Testis (tissue), 3 donors: ENCODE measurements around the gene CCL3. TPM values are rescaled to one million over a fixed set of nuclear protein-coding genes. Genes with fewer than 3 reads are reported as not detected.

Experiments used
- DNase-seq: peaks from one replicate; pipeline ENCODE4 v3.0.0-alpha.2; 2019
- H3K27ac ChIP-seq, 2 donors: fragments of 200-600 bp; sonication (generic); one replicate each; pipeline ENCODE4 v1.5.1; 2019
- H3K27me3 ChIP-seq: fragments of 200-600 bp; sonication (generic); one replicate; pipeline ENCODE4 v1.5.1; 2019
- H3K36me3 ChIP-seq: fragments of 200-600 bp; sonication (generic); one replicate; pipeline ENCODE4 v1.5.1; 2017; ENCODE audit warnings: low read depth; ENCODE audit errors: missing control alignments
- H3K4me1 ChIP-seq: fragments of 200-600 bp; sonication (generic); one replicate; pipeline ENCODE4 v1.5.1; 2019
- H3K4me3 ChIP-seq, 2 donors: fragments of 200-600 bp; sonication (generic); one replicate each; pipeline ENCODE4 v1.5.1; 2017 to 2019
- H3K9me3 ChIP-seq: fragments of 200-600 bp; sonication (generic); one replicate; pipeline ENCODE4 v1.5.1; 2017
- CTCF ChIP-seq, 3 experiments: fragments of 450-650 bp in 2 of 3; fragments of 200-600 bp in 1 of 3; sonication (generic) in 1 of 3; IDR thresholded peaks; one replicate each; pipeline ENCODE4 v1.5.1; 2016 to 2019; ENCODE audit warnings: antibody characterized with exemption in 3 of 3, mild to moderate bottlenecking in 2 of 3, moderate library complexity in 1 of 3
- POLR2A ChIP-seq: fragments of 450-650 bp; IDR thresholded peaks from one replicate; pipeline ENCODE4 v1.6.1; 2017; ENCODE audit warnings: antibody characterized with exemption, mild to moderate bottlenecking, moderate library complexity
- WGBS, 2 donors: methylation state at CpG; one replicate each; pipeline ENCODE4 v1.1.5; 2018; 5-methylcytosine and 5-hydroxymethylcytosine counted together
- intact Hi-C: fragments of 100-400 bp; cut with DNase I; formaldehyde crosslinking; loops from one replicate; pipeline ENCODE4 v1.15.1; 2023; ENCODE audit warnings: low total_unique reads
- polyA plus RNA-seq: library from polyadenylated mRNA; stranded (reverse); fragments of 350-450 nt; fragmentation: Illumina TruSeq; extraction: RNeasy Lipid Tissue Mini Kit (QIAGEN cat#74804); gene quantifications from one replicate; pipeline ENCODE4 v1.2.3, GENCODE V29; 2014; ENCODE audit warnings: low read depth, low replicate concordance; ENCODE audit not compliant: insufficient read depth
- small RNA-seq, 2 donors: library from RNA; depleted of rRNA; stranded (forward); fragments of <200 nt; gene quantifications; one replicate each; pipeline ENCODE3, GENCODE V24; 2016
- total RNA-seq, 2 donors: library from RNA; depleted of rRNA; stranded (reverse); fragments of >200 nt; gene quantifications; one replicate each; pipeline ENCODE4 v1.2.3, GENCODE V29; 2016

Gene CCL3
- total and polyA plus RNA-seq, 3 donors from 2014 or later: 0.56 to 6.2 TPM; not detected in 1

- 88 to 91% methylated on average over 2 of the region's 2 CpGs for WGBS, 2 donors
- intact Hi-C loops: no loop called here
- Histone ChIP-seq H3K27me3 (no peaks in the 10 kb centered on the region), H3K27ac (no peak overlapping the region), H3K36me3 (no peaks in the 10 kb centered on the region), H3K9me3 (no peaks in the 10 kb centered on the region), H3K4me1 (no peaks in the 10 kb centered on the region), H3K4me3 (no peak overlapping the region)
- no peak for DNase-seq
- TF ChIP-seq CTCF (IDR thresholded peaks at IDR 0.05): no peak
- TF ChIP-seq POLR2A: no peak
Measured at GRCh38 chr17:36055171-36055570, 34.8 kb downstream of the CCL3 start.

- no peak overlapping the region for H3K4me3 ChIP-seq
- H3K27ac ChIP-seq: no peak overlapping the region
- H3K4me1 ChIP-seq: no peaks in the 10 kb centered on the region
- no peaks in the 10 kb centered on the region for H3K36me3 ChIP-seq
- no peaks in the 10 kb centered on the region for H3K9me3 ChIP-seq
- intact Hi-C loops: no loop called here
- no peaks in the 10 kb centered on the region for H3K27me3 ChIP-seq
- no peak for DNase-seq
- WGBS, 2 donors: 96 to 98% methylated on average over 2 of the region's 2 CpGs
- TF ChIP-seq CTCF (IDR thresholded peaks at IDR 0.05) (no peak), POLR2A (no peak)
Measured at GRCh38 chr17:36049643-36050042, 40.3 kb downstream of the CCL3 start.

GRCh38 chr17:36048066-36048465 is 41.9 kb downstream of the CCL3 start:
- no peak for DNase-seq
- H3K36me3 ChIP-seq: no peaks in the 10 kb centered on the region
- no peaks in the 10 kb centered on the region for H3K4me1 ChIP-seq
- no peak overlapping the region for H3K27ac ChIP-seq
- no peaks in the 10 kb centered on the region for H3K9me3 ChIP-seq
- H3K4me3 ChIP-seq: no peak overlapping the region
- H3K27me3 ChIP-seq: no peaks in the 10 kb centered on the region
- TF ChIP-seq CTCF (IDR thresholded peaks at IDR 0.05) (no peak), POLR2A (no peak)
- intact Hi-C loops: no loop called here
- 88 to 94% methylated on average over 2 of the region's 2 CpGs for WGBS, 2 donors

Small RNA genes lying within 50 kb of the gene (small RNA-seq; reads per million reads assigned to genes)
- gene RN7SL301P: 0 reads per million in 2 donors

Other genes starting within 250 kb of the CCL3 start
- gene HEATR9, start 221.3 kb downstream of the CCL3 start, total RNA-seq: 1 to 10 TPM; 6.1 to 7.8 TPM
- 28.3 TPM for gene HEATR9, start 221.3 kb downstream of the CCL3 start, polyA plus RNA-seq
- gene CCL5, start 209.8 kb downstream of the CCL3 start, total RNA-seq: under 1 TPM in 1 of 2 donors, not detected in 1; 0.87 TPM
- 16.2 TPM for gene CCL5, start 209.8 kb downstream of the CCL3 start, polyA plus RNA-seq
- 10 to 100 TPM in 1 of 2 donors, 1 to 10 TPM in 1; 9.6 to 18.6 TPM for gene RDM1, start 159.4 kb downstream of the CCL3 start, total RNA-seq
- 19.3 TPM for gene RDM1, start 159.4 kb downstream of the CCL3 start, polyA plus RNA-seq
- gene LYZL6, start 146.4 kb downstream of the CCL3 start, total RNA-seq: 10 to 100 TPM; 22.9 to 38.7 TPM
- 82.6 TPM for gene LYZL6, start 146.4 kb downstream of the CCL3 start, polyA plus RNA-seq
- under 1 TPM in 1 of 2 donors, not detected in 1; 0.24 TPM for gene CCL16, start 108.6 kb downstream of the CCL3 start, total RNA-seq
- not detected for gene CCL16, start 108.6 kb downstream of the CCL3 start, polyA plus RNA-seq
- 10 to 100 TPM; 11.4 to 12.3 TPM for gene CCL14, start 103.4 kb downstream of the CCL3 start, total RNA-seq
- 57.5 TPM for gene CCL14, start 103.4 kb downstream of the CCL3 start, polyA plus RNA-seq
- under 1 TPM in 1 of 2 donors, not detected in 1; 0.87 TPM for gene CCL15, start 88.6 kb downstream of the CCL3 start, total RNA-seq
- not detected for gene CCL15, start 88.6 kb downstream of the CCL3 start, polyA plus RNA-seq
- 1 to 10 TPM in 1 of 2 donors, not detected in 1; 1.2 TPM for gene CCL23, start 72.2 kb downstream of the CCL3 start, total RNA-seq
- 1.3 TPM for gene CCL23, start 72.2 kb downstream of the CCL3 start, polyA plus RNA-seq
- 1 to 10 TPM in 1 of 2 donors, under 1 TPM in 1; 0.99 to 3.0 TPM for gene CCL18, start 25.9 kb downstream of the CCL3 start, total RNA-seq
- gene CCL18, start 25.9 kb downstream of the CCL3 start, polyA plus RNA-seq: 6.8 TPM
- gene CCL4, start 13.7 kb upstream of the CCL3 start, total RNA-seq: 1 to 10 TPM in 1 of 2 donors, under 1 TPM in 1; 0.39 to 1.7 TPM
- 9.9 TPM for gene CCL4, start 13.7 kb upstream of the CCL3 start, polyA plus RNA-seq
- 10 to 100 TPM; 10.8 to 23.0 TPM for gene TBC1D3B, start 86.5 kb upstream of the CCL3 start, total RNA-seq
- 21.0 TPM for gene TBC1D3B, start 86.5 kb upstream of the CCL3 start, polyA plus RNA-seq
- gene CCL3L1, start 106.6 kb upstream of the CCL3 start, total RNA-seq: not detected
- 4.7 TPM for gene CCL3L1, start 106.6 kb upstream of the CCL3 start, polyA plus RNA-seq
- under 1 TPM in 1 of 2 donors, not detected in 1; 0.74 TPM for gene CCL4L2, start 120.9 kb upstream of the CCL3 start, total RNA-seq
- gene CCL4L2, start 120.9 kb upstream of the CCL3 start, polyA plus RNA-seq: 3.6 TPM
- 1 to 10 TPM; 2.2 to 2.8 TPM for gene TBC1D3I, start 174.4 kb upstream of the CCL3 start, total RNA-seq
- gene TBC1D3I, start 174.4 kb upstream of the CCL3 start, polyA plus RNA-seq: 13.1 TPM
- gene TBC1D3G, start 233.7 kb upstream of the CCL3 start, total RNA-seq: 10 to 100 TPM in 1 of 2 donors, 1 to 10 TPM in 1; 6.3 to 14.6 TPM
- 34.2 TPM for gene TBC1D3G, start 233.7 kb upstream of the CCL3 start, polyA plus RNA-seq